ENCODE measurements around the gene YBX1. TPM values are rescaled to one million over a fixed set of nuclear protein-coding genes. Genes with fewer than 3 reads are reported as not detected.

The YBX1 gene
- total RNA-seq, 6 donors from 2014 or later = 309 to 564 (median 516) TPM

DNA sequence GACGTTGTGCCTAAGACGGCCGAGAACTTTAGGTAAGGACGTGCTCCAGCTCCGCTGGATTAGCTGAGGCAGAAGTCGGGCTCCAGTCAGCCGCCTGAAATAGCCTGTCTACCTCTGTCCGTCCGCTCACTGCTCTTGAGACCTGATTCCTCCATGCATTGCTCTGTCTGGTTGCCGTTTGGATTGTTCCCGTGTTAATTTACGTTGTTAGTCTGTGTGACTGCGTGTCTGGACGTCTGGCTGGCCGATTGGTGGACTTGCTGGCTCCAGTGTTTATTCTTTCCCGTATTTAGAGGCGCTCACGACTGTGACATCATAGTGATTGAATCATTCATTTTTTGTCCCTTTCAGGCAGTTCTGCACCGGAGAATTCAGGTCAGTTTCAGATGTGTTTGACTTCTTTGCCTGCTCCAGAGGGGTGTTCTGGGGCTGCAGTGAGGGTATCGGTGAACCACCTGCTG, 23.3 kb upstream of the YBX1 start:
- TF ChIP-seq CTCF (IDR thresholded peaks at IDR 0.05) = no peak
- TF ChIP-seq EP300 (IDR thresholded peaks at IDR 0.05) = no peak
- TF ChIP-seq POLR2A (IDR thresholded peaks at IDR 0.05) = no peak
- no peak for TF ChIP-seq POLR2AphosphoS5 (IDR thresholded peaks at IDR 0.05)

GRCh38 chr1:42660907-42661500, 21.2 kb upstream of the YBX1 start:
- Histone ChIP-seq H3K27ac (no peak overlapping the region), H3K4me3 (no peak overlapping the region), H3K27me3 (no peaks in the 10 kb centered on the region), H3K4me1 (peaks cover 12 to 17% (median 15%) of the 10 kb centered on the region in 4 donors), H3K9me3 (no peaks in the 10 kb centered on the region), H3K36me3 (peaks cover 7 to 57% (median 33%) of the 10 kb centered on the region in 4 donors)
- no peak for DNase-seq
- WGBS, 2 donors = 87 to 97% methylated on average over 3 of the region's 3 CpGs
- TF ChIP-seq POLR2AphosphoS5 (IDR thresholded peaks at IDR 0.05) = no peak
- TF ChIP-seq POLR2A (IDR thresholded peaks at IDR 0.05) = no peak
- no peak for TF ChIP-seq EP300 (IDR thresholded peaks at IDR 0.05)
- no peak for TF ChIP-seq CTCF (IDR thresholded peaks at IDR 0.05)
- no peak for ATAC-seq (ENCODE audit: low FRiP score in 2 of 2)

More for the DNA sequence above, 23.3 kb upstream of the YBX1 start:
- Histone ChIP-seq H3K9me3 (no peaks in the 10 kb centered on the region), H3K27ac (peak overlapping the region; percentile 69 to 83 (median 79)), H3K36me3 (peaks cover 2 to 36% (median 14%) of the 10 kb centered on the region in 4 donors), H3K4me1 (peaks cover 12 to 17% (median 15%) of the 10 kb centered on the region in 4 donors), H3K27me3 (no peaks in the 10 kb centered on the region), H3K4me3 (peak overlapping the region; percentile 74 to 84 (median 78))
- ATAC-seq (ENCODE audit: low FRiP score in 2 of 2) = peak in 1 of 2 donors; percentile 21
- WGBS, 2 donors = 7 to 13% methylated on average over 20 of the region's 20 CpGs
- DNase-seq = no peak

DNA sequence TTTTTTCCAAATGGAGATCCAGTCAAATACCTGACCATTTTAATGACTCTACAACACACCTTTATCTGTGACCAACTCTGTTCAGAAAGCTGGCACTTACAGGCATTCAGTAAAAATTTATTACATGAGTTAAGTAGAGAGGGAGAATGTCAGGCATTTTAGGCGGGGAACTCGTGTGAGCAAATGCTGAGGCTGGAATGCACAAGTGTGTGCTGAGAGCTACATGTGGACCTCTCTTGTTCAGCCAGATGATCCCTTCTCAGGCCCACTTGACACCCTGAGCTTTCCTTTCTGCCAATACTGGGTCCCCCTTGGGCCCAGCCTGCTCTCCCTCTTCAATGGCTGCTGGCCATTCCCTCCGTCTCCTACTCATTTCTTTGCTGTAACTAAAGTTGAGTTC, 12.3 kb upstream of the YBX1 start:
- peaks cover 20 to 63% (median 36%) of the 10 kb centered on the region in 4 donors for H3K36me3 ChIP-seq
- H3K27ac ChIP-seq = no peak overlapping the region
- H3K27me3 ChIP-seq = no peaks in the 10 kb centered on the region
- no peak overlapping the region for H3K4me3 ChIP-seq
- ATAC-seq (ENCODE audit: low FRiP score in 2 of 2) (peak in 1 of 2 donors; percentile 55), DNase-seq (no peak)
- peak in 1 of 4 donors; percentile 40 for TF ChIP-seq EP300 (IDR thresholded peaks at IDR 0.05)
- TF ChIP-seq POLR2AphosphoS5 (IDR thresholded peaks at IDR 0.05) = no peak
- no peaks in the 10 kb centered on the region for H3K9me3 ChIP-seq
- H3K4me1 ChIP-seq = peaks cover 0 to 5% (median 1%) of the 10 kb centered on the region in 4 donors
- WGBS, 2 donors = 74 to 91% methylated on average over 3 of the region's 3 CpGs

DNA sequence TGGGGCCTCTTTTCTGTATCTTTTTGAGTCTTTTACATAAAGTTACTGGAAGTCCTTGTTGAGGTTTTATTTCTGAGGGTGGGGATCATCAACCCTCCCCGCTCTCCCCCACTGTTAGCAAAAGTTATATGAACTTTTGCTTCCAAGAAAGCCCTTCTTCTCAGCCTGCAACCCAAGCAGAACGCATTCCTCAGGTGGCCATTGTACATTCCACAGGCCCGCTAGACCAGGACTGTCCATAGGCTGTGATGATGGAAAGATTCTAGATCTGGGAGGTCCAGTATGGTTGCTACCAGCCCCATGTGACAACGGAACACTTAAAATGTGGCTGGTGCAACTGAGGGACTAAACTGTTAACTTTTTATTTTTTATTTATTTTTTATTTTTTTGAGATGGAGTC, 11.8 kb upstream of the YBX1 start:
- Histone ChIP-seq H3K36me3 (peaks cover 20 to 63% (median 33%) of the 10 kb centered on the region in 4 donors), H3K9me3 (no peaks in the 10 kb centered on the region), H3K4me1 (peaks cover 0 to 5% (median 1%) of the 10 kb centered on the region in 4 donors), H3K27ac (no peak overlapping the region), H3K27me3 (no peaks in the 10 kb centered on the region), H3K4me3 (no peak overlapping the region)
- no peak for DNase-seq
- TF ChIP-seq POLR2A (IDR thresholded peaks at IDR 0.05) (no peak), EP300 (IDR thresholded peaks at IDR 0.05) (no peak), CTCF (IDR thresholded peaks at IDR 0.05) (no peak), POLR2AphosphoS5 (IDR thresholded peaks at IDR 0.05) (no peak)
- no peak for ATAC-seq (ENCODE audit: low FRiP score in 2 of 2)
- WGBS, 2 donors = 86 to 90% methylated on average over 4 of the region's 4 CpGs

- H3K27me3 ChIP-seq = no peaks in the 10 kb centered on the region
- no peak overlapping the region for H3K4me3 ChIP-seq
- TF ChIP-seq POLR2A (IDR thresholded peaks at IDR 0.05) = no peak
- H3K9me3 ChIP-seq = no peaks in the 10 kb centered on the region
- H3K27ac ChIP-seq = peak overlapping the region in 1 of 4 donors; percentile 28
- no peak for ATAC-seq (ENCODE audit: low FRiP score in 2 of 2)
- no peak for DNase-seq
- H3K4me1 ChIP-seq = peaks cover 0 to 5% (median 1%) of the 10 kb centered on the region in 4 donors
- peaks cover 0 to 34% (median 13%) of the 10 kb centered on the region in 4 donors for H3K36me3 ChIP-seq
These were observed 8.0 kb upstream of the YBX1 start for GRCh38 chr1:42674214-42674613.

DNA sequence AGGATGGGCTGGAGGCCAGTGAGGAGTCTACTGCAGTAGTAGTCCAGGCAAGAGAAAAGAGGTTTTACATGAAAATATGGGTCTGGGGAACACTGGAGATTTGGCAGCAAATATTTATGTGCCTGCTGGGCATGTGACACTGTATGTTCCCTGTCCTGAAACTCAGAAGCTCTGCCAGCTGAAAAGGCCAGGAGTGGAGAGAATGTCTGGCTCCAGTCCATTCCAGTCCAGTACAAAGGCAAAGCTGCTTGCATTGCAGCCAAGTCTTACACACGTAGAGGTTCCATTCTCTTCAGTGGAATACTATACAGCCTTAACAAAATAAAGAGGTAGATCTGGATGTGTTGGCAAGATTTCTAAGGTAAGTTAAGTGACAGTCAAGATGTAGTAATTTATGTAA, 7.5 kb upstream of the YBX1 start:
- Histone ChIP-seq H3K4me3 (no peak overlapping the region), H3K36me3 (peaks cover 0 to 31% (median 13%) of the 10 kb centered on the region in 4 donors), H3K9me3 (no peaks in the 10 kb centered on the region), H3K27ac (peak overlapping the region in 1 of 4 donors; percentile 28), H3K27me3 (no peaks in the 10 kb centered on the region), H3K4me1 (peaks cover 0 to 5% (median 1%) of the 10 kb centered on the region in 4 donors)
- no peak for ATAC-seq (ENCODE audit: low FRiP score in 2 of 2)
- TF ChIP-seq CTCF (IDR thresholded peaks at IDR 0.05) = no peak
- WGBS, 2 donors = 50 to 65% methylated on average over 1 of the region's 1 CpG
- no peak for DNase-seq

All from upper lobe of left lung (tissue), 6 donors.